ENCODE results near the gene DLGAP1.

GRCh38 chr18:4004183-4004829 is 450.8 kb downstream of the DLGAP1 start:
- no peak for TF ChIP-seq CTCF (IDR thresholded peaks at IDR 0.05)
- no peak for TF ChIP-seq POLR2A (IDR thresholded peaks at IDR 0.05)

Data from testis (tissue), 2 donors.